HCT116 (cell line): ENCODE measurements around the gene DNPH1.

Experiments used
- ATF3 ChIP-seq: IDR thresholded peaks from 2 replicates; pipeline ENCODE4 v1.6.1; 2012
- CBX3 ChIP-seq: IDR thresholded peaks from 2 replicates; pipeline ENCODE4 v1.6.1; 2012; ENCODE audit warnings: low read depth
- CEBPB ChIP-seq: IDR thresholded peaks from 2 replicates; pipeline ENCODE4 v1.6.1; 2012; ENCODE audit warnings: low read depth
- CTCF ChIP-seq, 3 experiments: fragments of 200-600 bp in 1 of 3; sonication (generic) in 1 of 3; IDR thresholded peaks in 2 of 3; conservative IDR thresholded peaks in 1 of 3; 2 replicates each; pipeline ENCODE4 v1.5.1; 2012 to 2017; ENCODE audit warnings: low read depth in 2 of 3, low read length in 2 of 3, antibody characterized with exemption in 1 of 3, borderline replicate concordance in 1 of 3, control low read depth in 1 of 3, mild to moderate bottlenecking in 1 of 3, mixed read lengths in 1 of 3, mixed run types in 1 of 3, moderate library complexity in 1 of 3; ENCODE audit not compliant: insufficient read depth in 1 of 3
- EZH2 ChIP-seq: fragments of 200-600 bp; sonication (generic); IDR thresholded peaks from 2 replicates; pipeline ENCODE4 v1.6.1; 2017; ENCODE audit warnings: antibody characterized with exemption, mixed run types
- POLR2A ChIP-seq: IDR thresholded peaks from 2 replicates; pipeline ENCODE4 v1.7.0; 2011; ENCODE audit warnings: borderline replicate concordance; ENCODE audit not compliant: insufficient read depth, insufficient read length; ENCODE audit errors: extremely low read depth
- POLR2AphosphoS5 ChIP-seq: IDR thresholded peaks from 2 replicates; pipeline ENCODE4 v1.6.1; 2011; ENCODE audit warnings: mild to moderate bottlenecking, low read depth, low read length, moderate library complexity
- ZBTB33 ChIP-seq: IDR thresholded peaks from 2 replicates; pipeline ENCODE4 v1.6.1; 2011; ENCODE audit warnings: mild to moderate bottlenecking, low read length, moderate library complexity; ENCODE audit not compliant: insufficient replicate concordance; ENCODE audit errors: extremely low read depth
- TF ChIP-seq, protein P1 (sequence below): IDR thresholded peaks from 2 replicates; pipeline ENCODE4 v1.6.1; 2012; ENCODE audit warnings: low read depth
- TF ChIP-seq, protein P2 (sequence below): IDR thresholded peaks from 2 replicates; pipeline ENCODE4 v1.6.1; 2012

GRCh38 chr6:43205849-43206248, 23.4 kb downstream of the DNPH1 start:
- no peak for TF ChIP-seq POLR2A
- TF ChIP-seq CTCF (IDR thresholded peaks at IDR 0.05 in 2 of 3, conservative IDR thresholded peaks at IDR 0.05 in 1 of 3; ENCODE audit: borderline replicate concordance in 1 of 3, insufficient read depth in 1 of 3, low read depth in 2 of 3, low read length in 2 of 3), result no peak
- no peak for TF ChIP-seq CBX3
- no peak for TF ChIP-seq EZH2
- no peak for TF ChIP-seq ZBTB33
- TF ChIP-seq CEBPB, result no peak
- TF ChIP-seq ATF3, result no peak
- TF ChIP-seq POLR2AphosphoS5, result no peak
- TF ChIP-seq, protein P1, sequence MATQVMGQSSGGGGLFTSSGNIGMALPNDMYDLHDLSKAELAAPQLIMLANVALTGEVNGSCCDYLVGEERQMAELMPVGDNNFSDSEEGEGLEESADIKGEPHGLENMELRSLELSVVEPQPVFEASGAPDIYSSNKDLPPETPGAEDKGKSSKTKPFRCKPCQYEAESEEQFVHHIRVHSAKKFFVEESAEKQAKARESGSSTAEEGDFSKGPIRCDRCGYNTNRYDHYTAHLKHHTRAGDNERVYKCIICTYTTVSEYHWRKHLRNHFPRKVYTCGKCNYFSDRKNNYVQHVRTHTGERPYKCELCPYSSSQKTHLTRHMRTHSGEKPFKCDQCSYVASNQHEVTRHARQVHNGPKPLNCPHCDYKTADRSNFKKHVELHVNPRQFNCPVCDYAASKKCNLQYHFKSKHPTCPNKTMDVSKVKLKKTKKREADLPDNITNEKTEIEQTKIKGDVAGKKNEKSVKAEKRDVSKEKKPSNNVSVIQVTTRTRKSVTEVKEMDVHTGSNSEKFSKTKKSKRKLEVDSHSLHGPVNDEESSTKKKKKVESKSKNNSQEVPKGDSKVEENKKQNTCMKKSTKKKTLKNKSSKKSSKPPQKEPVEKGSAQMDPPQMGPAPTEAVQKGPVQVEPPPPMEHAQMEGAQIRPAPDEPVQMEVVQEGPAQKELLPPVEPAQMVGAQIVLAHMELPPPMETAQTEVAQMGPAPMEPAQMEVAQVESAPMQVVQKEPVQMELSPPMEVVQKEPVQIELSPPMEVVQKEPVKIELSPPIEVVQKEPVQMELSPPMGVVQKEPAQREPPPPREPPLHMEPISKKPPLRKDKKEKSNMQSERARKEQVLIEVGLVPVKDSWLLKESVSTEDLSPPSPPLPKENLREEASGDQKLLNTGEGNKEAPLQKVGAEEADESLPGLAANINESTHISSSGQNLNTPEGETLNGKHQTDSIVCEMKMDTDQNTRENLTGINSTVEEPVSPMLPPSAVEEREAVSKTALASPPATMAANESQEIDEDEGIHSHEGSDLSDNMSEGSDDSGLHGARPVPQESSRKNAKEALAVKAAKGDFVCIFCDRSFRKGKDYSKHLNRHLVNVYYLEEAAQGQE, result no peak
- TF ChIP-seq, protein P2, sequence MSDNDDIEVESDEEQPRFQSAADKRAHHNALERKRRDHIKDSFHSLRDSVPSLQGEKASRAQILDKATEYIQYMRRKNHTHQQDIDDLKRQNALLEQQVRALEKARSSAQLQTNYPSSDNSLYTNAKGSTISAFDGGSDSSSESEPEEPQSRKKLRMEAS, result no peak
